Activated naive CD4-positive, alpha-beta T cell treated with anti-CD3 and anti-CD28 coated beads, Interleukin-2, amount 50 U/mL, for 16 hours (primary cell): ENCODE results near the gene TRIM75.
"Not testable (repeated sequence)": the region's sequence is repeated elsewhere in the genome, so short reads cannot be mapped to it uniquely, and the experiment has no call there.

Experiments
- DNase-seq: peaks from one replicate; pipeline ENCODE4 v3.0.0-alpha.2; 2020

Gene TRIM75

DNA sequence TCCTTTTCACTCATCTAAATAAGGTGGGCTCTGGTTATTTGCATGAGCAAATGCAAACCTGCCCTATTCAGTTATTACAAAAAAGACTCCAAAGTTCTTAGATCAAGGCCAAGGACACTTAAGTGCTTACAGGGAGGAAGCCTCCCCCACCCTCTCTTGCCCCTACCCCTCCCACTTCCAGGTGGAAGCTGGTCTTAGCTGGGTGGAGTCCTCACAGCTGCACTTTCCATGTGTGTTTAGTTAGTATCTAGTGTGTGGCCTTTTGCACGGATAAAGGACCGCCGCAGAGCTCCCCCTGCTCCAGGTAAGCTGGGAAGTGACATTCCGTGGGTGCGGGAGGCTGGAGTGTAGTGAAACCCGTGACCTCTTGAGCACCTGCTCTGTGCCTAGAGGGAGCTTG lies at the start of gene TRIM75:
TRIM75 (plus strand) TSS at position 222 of the 400 bp plus-strand sequence. CDS start 5,282 bp downstream, outside the sequence.
- DNase-seq: no peak

DNA sequence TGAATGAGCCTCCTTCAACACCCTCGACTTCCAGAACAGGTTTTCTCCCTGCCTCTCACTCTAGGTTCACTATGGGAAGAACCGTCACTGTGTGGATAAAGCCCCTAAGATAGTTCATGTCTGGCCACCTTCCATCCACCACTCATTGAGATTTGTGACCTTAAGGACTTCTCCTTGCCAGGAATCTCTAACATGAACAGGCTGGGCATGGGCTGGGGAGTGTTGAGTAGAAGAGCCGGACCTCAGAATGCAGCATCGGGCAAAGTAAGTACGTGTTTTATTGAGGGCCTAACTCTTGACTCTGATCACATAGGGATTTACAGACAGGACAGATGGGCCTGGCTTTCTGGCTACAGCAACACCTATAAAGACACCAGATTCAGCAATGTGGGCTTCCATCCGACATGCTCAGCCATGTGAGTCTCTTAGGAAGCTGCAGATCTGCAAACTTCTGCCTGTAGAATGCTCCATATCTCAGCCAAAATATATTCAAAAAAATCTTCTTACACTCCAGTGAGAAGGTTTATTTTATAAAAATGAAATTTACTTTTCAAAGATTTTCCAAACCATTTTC lies 48.2 kb upstream of the TRIM75 start:
- DNase-seq: no peak

DNA sequence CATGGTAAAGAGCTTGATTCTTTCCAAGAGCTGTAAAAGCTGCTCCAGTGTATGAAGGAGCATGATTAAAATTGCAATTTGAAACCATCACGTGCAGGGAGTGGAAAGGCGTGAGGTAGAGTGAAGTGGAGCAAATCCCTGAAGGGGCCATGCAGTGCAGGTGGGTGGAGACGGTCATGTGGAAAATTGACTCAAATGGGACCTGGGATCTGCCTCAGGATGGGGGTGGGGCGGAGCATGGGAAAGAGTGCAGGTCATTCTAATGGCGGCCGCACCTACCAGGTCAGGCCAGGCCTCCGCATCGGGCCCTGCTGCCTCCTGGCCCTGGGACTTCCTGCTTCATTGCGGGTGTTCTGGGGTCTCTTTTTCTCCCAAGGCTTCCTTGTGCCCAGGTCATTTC lies 47.2 kb upstream of the TRIM75 start:
- no peak for DNase-seq

DNA sequence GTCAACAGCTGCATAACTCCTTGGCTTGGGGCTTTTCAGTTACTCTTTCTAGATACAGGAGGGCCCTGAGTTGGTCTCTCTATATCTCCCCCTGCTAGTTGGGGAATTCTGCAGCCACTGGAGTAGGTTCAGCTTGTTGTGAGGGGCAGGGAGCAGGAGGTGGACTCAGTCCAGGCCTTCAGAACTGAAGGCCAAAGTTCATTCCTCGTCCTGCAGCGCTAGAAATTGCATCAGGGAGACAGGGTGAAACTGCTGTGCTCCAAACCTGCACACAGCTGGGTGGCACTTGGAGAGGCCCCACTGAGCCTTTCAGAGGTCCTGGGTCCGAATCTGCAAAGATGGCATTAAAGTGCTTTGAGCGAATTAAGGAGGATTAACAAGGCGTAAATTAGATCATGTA lies 46.8 kb upstream of the TRIM75 start:
- no peak for DNase-seq

DNA sequence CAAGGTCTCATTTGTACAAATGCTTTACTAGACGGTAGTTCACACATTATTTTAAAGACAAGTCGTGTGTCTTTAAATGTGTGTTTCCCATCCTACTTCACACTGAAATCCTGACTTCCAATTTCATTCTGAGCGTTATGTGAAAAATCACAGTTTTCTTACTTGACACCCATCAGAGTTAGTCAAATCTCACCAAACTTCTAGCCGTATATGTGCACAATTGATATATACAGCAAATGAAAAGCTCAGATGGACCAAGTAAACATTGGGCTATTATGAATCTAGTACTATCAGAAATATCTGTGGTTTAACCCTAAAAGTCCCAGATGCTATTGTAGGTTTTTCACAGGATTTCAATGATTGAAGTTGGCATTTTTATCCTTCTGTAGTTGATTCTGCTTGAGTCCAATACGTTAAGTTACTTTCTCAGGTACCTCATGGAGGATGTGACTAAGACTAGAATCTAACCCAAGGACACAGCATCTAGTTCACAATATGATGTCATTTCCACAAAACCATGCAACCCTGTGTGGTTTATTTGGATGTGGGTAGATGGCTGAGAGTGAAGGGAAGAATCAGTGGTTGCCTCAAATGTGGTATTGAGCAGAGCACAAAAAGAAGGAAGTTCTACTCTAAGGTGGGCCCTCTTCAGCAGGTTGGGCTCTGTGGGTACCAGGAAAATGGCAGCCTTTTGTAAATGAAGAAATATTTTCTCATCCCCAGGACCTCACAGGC lies 44.0 kb upstream of the TRIM75 start:
- no peak for DNase-seq

DNA sequence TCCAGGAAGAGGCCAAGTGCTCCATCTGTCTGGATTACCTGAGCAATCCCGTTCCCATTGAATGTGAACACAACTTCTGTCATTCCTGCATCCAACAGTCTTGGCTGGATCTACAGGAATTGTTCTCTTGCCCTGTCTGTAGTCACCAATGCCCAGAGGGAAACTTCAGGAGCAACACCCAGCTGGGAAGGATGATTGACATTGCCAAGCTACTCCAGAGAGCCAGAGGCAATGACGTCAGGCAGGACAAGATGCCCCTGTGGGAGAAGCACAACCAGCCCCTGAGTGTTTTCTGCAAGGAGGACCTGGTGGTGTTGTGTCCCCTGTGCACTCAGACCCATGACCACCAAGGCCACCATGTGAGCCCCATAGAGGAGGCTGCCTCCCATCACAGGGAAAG lies 43.2 kb upstream of the TRIM75 start:
- no peak for DNase-seq

DNA sequence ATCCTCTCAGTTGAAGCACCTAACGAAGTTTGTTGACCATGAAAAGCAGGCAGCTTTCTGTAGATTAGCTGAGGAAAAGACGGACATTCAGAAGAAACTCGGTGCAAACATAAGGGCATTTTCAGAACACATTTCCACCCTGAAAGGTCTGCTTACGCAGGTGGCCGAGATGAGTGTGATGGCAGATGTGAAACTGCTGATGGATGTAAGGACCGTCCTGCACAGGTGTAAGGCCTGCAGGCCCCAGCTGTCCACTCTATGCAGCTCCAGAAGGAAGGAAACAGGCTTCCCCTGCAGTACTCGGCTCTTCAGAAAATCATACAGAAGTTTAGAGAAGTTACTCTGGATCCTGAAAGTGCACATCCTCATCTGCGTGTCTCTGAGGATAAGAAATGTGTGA lies 42.7 kb upstream of the TRIM75 start:
- no peak for DNase-seq

DNA sequence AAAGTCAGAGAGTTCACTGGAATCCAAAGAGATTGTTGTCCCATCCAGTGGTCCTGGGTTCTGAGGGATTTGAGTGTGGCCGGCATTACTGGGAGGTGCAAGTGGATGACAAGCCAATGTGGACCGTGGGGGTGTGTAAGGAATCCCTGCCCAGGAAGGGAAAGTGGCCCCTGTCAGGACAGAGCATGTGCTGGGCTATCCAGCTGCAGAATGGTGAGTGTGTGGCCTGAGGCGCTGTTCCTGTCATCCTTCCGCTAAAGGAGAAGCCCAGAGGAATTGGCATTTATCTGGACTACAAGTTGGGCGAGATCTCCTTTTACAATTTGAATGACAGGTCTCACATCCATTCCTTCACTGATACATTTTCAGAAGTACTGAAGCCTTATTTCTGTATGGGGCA lies 42.3 kb upstream of the TRIM75 start:
- DNase-seq: no peak

DNA sequence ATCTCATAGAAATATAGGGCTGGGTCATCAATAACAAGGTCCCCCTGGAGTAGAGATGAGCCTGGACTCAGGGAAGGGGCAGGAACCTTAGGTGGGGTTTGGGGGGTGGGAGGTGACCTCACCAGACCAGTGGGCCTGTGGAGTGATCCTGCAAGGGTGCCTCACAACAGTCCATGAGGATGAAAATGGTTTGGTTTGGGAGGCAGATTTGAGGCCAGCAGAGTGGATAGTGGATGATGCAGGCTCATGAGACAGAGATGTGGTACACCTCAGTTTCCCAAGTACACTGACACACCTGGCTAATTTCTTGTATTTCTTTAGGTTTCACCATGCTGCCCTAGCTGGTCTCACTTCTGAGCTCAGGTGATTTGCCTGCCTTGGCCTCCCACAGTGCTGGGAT lies 40.0 kb upstream of the TRIM75 start:
- DNase-seq: no peak

DNA sequence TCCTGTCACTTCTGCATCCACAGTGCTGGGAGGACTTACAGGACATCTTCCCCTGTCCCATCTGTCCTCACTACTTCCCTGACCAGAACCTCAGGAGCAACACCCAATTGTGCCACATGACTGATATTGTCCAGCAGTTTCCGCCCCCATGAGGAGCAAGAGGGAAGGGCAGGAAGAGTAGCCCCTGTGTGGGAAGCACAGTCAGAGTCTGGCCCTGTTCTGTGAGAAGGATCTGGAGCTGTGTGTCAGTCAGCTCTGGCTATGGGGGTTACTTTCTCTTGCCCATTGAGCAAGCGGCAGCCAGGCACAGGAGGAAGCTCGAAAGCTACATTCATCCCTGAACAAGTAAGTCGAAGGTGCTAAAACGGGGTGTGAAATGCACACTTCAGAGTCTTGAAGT lies 36.7 kb upstream of the TRIM75 start:
- no peak for DNase-seq

DNA sequence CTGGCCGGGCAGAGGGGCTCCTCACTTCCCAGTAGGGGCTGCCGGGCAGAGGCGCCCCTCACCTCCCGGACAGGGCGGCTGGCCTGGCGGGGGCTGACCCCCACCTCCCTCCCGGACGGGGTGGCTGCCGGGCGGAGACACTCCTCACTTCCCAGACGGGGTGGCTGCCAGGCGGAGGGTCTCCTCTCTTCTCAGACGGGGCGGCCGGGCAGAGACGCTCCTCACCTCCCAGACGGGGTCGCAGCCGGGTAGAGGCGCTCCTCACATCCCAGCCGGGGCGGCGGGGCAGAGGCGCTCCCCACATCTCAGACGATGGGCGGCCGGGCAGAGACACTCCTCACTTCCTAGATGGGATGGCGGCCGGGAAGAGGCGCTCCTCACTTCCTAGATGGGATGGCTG lies 33.7 kb upstream of the TRIM75 start:
- DNase-seq: not testable (repeated sequence)

DNA sequence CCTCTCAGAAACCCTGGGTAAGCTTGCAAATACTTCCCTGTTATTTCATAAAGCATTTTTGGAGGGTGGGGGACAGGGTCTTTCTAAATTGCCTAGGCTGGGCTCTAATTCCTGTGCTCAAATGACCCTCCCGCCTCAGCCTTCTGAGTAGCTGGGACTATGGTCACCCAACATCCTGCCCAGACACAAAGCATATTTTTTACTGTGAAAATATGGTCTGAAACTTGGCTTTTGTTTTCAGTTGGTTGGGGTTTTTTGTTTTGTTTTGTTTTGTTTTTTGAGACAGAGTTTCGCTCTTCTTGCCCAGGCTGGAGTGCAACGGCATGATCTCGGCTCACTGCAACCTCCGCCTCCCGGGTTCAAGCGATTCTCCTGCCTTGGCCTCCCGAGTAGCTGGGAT lies 27.9 kb upstream of the TRIM75 start:
- DNase-seq: not testable (repeated sequence)

DNA sequence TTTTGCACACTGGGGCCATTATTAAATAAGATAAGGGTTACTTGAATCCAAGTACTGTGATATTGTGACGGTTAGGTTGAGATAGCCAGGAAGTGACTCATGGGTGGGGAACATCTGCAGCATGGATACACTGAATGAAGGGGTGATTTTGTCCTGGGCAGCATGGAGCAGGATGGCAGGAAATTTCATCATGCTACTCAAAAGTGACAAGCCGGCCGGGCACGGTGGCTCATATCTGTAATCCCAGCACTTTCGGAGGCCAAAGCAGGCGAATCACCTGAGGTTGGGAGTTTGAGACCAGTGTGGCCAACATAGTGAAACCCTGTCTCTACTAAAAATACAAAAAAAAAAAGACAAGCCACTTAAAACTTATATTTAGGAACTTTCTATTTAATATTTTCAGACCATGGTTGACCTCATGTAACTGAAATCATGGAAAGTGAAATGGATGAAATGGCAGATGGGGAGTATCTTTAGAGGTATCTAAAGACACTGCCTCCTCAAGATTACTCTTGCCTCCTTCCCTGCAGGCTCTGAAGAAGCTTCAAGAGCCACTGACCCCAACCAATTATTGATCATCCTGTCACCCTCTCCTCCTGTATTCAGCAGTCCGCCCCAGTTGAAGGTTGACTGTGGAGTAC lies 25.8 kb upstream of the TRIM75 start:
- no peak for DNase-seq

DNA sequence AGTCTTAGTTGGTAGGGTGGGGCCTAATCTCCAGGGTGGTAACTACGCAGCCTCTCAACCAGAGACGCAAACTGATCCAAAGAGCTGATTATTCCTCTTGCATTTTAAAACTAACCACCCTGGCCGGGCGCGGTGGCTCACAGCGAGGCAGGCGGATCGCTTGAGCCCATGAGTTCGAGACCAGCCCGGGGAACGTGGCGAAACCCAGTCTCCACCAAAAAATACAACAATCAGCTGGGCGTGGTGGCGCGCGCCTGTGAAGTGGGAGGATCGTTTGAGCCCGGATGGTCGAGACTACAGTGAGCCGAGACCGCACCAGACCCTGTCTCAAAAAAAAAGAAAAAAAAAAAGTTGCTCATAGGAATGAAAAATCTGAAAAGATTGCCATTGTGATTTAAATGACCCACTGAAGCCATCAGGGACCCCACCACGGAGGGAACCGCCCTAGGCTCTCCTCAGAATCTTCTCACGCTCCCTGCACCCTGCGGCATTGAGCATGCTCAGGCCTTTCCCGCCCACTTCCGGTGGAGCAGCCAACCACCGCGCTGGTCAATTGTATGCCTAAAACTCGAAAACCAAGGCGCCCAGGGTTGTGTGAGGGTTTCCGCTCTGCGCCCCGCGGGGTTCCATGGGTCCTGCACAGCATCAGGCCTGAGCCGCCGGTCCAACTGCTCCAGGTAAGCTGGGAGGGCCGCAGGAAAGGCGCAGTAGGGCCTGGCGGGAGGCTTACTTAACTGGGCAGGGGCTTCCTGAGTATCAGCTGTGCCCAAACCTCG lies 22.0 kb upstream of the TRIM75 start, which contains the start of gene TRIM60:
TRIM60 (plus strand) TSS at position 564 of the 776 bp plus-strand sequence. CDS start 8,074 bp downstream, outside the sequence.
- DNase-seq: no peak

DNA sequence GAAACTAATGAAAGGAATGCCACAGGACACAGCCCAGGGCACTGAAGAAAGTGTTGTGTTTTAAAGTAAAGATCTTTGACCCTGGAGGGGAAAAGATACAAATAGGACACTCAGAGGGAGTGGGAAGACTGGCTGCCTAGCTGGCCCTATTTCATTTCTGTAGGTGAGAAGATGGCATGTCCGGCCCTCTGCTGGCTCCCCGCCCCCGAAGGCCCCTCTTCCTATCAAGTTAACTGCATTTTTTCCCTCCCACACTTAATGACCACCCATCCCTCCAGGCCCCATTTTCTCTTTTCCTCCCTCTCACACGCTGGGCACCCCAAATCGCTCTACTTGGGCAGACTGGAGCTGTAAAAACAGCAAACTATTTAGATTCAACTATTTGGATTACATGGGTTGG lies 5.5 kb upstream of the TRIM75 start:
- no peak for DNase-seq

DNA sequence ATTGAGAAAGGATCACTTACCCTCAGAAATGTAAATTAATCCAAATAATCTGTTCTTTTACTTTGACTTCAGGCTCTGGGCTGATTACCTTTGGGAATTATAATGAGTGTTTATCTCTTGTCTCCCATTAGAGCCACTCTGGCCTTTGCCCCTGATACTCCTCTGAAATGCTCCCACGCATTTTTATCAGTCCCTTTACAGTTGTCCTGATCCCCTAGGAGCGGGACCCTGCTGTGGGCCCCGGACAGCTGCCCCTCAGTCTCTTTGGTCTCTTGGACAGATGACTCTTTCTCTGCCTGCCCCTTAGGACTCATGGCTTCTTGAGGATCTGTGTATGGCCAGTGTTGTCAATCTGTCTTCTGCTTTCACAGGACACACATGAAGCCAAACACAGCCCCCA lies 1.0 kb upstream of the TRIM75 start:
- DNase-seq: no peak

DNA sequence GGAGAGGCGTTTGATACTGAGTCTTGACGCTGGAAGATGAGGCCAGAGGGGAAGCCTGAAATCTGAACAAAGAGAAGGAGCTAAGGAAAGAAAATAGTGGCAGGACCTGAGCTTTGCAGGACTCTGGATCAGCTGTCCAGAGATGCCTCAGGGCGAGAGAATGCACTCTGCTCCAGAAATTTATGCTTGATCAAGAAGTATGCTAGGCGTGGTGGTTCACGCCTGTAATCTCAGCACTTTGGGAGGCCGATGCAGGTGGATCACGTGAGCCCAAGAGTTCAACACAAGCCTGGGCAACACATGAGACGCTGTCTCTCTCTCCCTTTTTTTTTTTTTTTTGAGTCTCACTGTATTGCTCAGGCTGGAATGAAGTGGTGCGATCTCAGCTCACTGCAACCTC lies 1.9 kb downstream of the TRIM75 start:
- no peak for DNase-seq

DNA sequence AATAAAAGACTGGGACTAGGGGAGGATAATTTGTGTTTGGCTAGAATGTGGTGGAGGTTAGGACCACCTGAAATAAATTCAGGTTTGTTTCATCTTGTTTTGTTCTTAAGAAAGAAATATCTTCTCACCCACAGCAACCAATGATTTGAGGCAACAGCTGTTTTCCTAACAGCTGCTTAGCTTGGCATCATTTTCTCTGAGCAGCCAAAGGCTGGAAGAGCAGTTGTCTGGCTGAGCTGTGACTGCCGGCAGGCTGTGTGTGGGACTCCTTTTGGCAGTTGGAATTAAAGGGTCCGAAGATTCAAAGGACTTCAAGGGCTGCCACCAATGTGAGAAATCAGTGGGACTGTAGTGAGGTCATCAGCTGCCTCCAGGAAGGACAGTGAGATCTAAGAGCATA lies 5.0 kb downstream of the TRIM75 start:
- no peak for DNase-seq

DNA sequence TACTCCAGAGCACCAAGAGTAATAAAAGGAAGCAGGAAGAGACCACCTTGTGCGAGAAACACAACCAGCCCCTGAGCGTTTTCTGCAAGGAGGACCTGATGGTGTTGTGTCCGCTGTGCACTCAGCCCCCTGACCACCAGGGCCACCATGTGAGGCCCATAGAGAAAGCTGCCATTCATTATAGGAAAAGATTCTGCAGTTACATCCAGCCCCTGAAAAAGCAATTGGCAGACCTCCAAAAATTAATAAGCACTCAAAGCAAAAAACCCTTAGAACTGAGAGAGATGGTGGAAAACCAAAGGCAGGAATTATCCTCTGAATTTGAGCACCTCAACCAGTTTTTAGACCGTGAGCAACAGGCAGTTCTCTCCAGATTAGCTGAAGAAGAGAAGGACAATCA lies 5.7 kb downstream of the TRIM75 start:
- no peak for DNase-seq

DNA sequence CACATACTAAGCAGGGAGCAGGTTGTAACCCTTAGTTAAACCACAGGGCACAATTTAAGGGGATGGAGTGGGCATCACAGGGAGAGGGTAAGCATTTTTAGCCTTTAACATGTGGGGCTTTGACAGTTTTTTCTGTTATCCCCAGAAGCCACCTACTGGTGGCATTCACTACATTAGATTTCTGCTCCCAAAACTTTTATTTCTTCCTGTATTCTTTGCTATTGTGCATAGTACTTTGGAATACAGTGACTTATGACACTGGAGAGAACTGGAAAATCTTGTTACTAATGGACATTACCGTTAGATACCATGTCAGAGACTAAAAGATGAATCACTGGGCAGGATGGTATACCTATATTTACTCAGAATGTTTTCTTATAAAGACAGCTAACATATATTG lies 7.3 kb downstream of the TRIM75 start:
- no peak for DNase-seq

DNA sequence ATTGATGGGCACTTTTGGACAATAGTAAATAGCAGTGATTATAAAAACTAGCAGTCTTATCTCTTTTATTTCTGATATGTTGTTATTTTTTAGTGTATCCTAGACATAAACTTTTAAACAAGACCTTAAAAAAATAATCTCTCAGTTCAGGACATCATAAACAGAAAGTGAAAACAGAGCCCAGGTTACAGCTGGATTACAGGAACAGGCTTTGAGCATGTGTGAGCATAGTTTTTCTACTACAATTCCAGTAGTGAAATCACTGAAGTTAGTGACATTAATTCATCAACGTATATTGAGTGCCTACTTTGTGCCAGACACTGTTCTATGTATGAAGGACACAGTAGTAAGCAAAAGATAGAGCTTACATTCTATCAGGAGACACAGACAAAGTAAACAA lies 16.9 kb downstream of the TRIM75 start:
- DNase-seq: no peak

DNA sequence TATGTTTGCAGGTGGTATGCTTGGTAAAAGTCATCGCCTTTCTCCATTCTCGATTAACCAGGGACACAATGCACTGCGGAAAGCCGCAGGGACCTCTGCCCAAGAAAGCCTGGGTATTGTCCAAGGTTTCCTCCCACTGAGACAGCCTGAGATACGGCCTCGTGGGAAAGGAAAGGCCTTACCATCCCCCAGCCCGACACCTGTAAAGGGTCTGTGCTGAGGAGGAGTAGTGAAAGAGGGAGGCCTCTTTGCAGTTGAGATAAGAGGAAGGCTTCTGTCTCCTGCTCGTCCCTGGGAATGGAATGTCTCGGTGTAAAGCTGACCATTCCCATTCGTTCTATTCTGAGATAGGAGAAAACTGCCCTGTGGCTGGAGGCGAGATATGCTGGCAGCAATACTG lies 19.7 kb downstream of the TRIM75 start:
- not testable (repeated sequence) for DNase-seq

DNA sequence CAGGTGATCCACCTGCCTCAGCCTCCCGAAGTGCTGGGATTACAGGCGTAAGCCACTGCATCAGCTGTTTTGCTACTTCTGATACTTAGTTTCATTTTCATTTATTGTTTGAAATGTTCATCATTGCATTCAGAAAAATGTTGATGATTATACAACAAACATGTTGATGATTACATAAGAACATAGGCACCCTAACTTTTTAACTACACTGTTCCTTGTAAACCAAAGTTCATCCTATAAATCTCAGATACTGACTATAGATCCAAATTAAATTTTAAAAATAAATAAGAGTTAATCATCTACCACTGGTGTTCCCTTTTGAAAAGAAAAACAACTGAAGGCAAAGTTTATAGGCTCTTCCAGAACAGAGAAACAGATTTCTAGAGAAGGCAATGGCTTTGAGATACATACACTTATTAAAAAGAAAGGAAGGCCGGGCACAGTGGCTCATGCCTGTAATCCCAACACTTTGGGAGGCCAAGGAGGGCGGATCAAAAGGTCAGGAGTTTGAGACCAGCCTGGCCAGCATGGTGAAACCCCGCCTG lies 23.4 kb downstream of the TRIM75 start:
- no peak for DNase-seq
